NAMALWA (cell line): ENCODE results near the gene ATP5MC3.

Experiments
- DNase-seq: peaks from one replicate; pipeline ENCODE4 v3.0.0-alpha.2; 2015; ENCODE audit warnings: low spot score

Gene ATP5MC3

DNA sequence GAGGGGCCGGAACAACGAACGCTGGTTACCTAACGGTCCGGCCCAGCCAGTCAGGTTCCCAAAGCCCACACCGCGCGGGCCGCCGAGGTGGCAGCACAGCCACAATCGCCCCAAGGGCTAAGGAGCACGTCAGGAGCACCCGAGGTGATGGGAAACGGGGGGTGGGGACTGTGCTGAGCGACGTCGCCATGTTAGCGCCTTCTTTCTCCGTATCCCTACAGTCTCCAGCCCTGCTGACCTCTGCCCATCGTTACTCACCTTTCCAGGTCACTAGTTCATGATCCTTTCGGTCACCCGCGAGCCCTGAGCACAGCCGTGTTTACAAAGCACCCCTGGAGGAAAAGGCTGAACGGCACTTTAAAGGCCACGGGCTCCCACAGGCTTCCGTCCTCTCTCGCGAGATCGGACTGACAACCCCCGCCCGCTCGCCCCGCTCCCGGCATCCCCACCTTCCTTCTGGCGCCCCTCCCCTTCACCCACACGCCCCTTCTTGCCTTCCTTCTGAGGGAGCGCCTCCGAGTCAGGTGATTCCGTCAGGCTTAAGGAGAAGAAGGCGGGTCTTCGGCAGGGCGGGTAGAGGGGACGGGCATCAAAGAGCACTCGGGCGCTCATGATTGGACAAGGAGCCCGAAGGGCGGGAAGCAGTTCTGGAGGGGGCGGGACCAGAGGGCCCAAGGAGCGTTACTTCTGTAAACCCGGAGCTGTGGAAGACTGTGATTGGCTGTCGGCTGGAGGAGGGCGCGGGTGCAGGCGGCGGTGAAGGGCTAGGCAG lies 13.5 kb downstream of the ATP5MC3 start, which contains the start of gene ATF2:
Gene ATF2 (minus strand): TSS at position 412 of the 772 bp plus-strand sequence. CDS start 31,760 bp downstream, outside the sequence.
- DNase-seq: peak; percentile 100

DNA sequence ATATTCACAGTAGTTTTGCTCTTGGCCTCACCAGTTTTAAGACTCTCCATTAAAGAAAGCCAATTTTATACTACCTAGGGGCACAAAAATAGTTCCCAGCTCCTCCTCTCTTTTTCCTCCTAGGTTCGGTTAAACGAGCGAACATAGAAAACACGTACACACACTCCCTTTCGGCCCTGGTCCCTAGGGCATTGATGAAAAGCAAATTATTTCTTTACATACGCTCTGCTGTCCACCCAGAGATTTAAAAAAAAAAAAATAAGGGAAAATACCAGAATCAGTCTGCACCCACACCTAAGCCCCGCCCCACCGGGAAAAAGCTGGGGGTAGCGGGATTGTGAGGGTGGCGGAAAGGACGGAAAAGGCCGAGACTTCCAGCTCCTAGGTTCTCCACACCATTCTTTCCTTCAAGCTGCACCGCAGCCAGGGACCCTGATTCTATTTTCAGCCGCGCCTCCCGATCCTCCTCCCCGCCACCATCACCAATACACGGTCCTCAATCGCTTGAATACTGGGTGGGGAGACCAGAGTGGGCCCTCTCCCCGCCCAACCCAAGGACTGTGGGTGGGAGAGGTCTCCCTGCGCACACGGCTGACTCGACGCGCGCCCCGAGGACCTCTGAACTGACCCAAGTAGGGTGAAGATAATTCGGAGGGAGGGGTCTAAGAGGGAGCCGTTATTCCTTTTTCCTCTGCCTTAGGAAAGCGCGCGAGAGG lies 14.3 kb downstream of the ATP5MC3 start:
- DNase-seq: peak; percentile 40

DNA sequence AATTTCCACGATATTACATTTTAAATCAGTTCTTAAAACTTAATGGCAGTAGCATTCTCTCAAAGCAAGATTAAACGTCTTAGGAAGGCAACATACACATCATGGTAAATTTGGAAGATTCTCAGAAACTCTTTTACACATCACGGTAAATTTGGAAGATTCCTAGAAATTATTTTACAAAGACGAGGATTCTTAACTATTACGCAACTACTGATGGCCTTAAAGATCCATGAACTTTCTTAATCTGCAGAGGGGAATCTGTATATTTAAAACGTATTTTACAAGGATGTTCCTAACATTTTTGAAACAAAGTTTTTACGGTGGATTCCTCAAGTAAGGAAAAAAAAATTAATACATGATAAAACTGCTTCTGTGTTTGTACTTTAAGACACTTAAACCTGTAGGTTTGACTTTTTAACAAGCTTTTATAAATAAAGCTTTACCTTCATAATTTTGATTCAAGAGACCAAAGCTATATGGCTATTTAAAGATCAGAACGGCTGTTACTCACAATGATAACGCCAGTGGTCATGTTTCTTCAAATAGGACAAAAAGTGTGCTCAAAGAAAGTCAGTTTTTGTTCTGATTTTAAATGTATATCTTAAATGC lies 15.2 kb downstream of the ATP5MC3 start:
- peak; percentile 21 for DNase-seq

DNA sequence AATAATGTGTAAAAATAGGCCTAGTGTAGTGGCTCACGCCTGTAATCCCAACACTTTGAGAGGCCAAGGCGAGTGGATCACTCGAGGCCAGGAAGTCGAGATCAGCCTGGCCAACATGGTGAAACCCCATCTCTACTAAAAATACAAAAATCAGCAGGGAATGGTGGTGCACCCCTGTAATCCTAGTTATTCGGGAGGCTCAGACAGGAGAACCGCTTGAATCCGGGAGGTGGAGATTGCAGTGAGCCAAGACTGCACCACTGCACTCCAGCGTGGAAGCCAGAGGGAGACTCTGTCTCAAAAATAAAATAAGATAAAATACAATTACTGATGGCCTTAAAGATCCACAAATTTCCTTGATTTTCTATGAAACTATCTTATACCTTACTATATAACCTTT lies 17.3 kb downstream of the ATP5MC3 start:
- no peak for DNase-seq

DNA sequence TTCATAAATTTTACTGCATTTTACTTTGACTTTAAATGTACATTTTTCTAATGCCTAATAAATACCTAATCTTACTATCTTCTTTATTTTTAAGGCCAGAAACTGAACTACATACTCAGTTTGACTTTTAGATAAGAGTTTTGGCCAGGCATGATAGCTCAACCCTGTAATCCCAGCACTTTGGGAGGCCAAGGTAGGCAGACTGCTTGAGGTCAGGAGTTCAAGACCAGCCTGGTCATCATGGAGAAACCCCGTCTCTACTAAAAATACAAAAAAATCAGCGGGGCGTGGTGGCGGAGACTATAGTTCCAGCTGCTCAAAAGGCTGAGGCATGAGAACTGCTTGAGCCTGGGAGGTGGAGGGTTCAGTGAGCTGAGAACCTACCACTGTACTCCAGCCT lies 22.6 kb downstream of the ATP5MC3 start:
- DNase-seq: no peak

DNA sequence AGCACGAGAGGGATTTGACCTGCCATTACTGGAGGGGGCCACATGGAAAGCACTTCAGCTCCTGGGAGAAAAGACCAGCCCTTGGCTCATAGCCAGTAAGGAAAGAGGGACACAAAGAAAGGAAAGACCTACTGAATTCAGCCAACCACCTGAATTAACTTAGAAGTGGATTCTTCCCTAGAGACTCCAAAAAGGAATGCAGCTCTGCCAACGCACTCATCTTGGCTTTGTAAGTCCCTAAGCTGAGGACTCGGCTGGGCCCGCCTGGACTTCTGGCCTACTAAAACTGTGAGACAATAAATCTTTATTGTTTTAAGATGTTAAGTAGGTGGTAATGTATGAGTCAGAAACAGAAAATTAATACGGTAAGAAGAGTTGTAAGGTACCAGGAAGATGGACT lies 25.0 kb downstream of the ATP5MC3 start:
- no peak for DNase-seq

DNA sequence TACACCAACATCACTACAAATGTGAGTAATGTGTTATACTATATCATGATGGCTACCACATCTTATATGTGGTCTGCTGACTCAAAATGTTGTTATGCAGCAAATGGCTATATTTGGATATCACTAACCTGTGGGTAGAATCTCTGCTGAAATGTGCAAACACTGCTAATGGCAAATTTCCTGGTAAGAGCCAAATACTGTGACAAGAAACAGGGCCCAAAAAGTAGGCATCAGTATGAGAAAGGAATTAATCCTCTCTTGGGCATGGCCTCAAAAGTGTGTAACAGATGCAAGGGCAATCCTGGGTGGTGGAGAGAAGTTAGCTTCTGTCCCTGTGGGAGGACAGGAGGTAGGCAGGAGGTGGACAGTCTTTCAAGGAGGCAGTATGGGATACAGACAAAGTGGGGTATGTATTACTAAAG lies 26.8 kb downstream of the ATP5MC3 start:
- no peak for DNase-seq

DNA sequence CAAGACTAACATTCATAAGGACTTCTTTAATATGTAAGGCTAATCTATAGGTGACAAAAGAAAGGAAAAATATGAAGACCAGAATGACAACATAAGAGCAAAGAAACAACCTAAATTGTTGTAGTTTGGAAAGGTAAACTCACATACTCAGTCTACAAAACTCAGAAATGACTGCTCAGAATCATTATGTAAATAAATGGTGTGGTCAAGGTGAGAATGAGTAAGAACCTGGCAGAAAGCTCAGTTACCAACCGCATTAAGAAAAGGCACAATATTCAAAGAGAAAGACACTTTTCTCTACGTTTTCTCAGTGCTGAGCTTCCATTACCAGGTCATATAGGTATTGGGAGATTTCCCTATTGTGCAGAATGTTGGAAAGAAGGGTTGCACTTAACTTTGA lies 29.3 kb downstream of the ATP5MC3 start:
- no peak for DNase-seq

DNA sequence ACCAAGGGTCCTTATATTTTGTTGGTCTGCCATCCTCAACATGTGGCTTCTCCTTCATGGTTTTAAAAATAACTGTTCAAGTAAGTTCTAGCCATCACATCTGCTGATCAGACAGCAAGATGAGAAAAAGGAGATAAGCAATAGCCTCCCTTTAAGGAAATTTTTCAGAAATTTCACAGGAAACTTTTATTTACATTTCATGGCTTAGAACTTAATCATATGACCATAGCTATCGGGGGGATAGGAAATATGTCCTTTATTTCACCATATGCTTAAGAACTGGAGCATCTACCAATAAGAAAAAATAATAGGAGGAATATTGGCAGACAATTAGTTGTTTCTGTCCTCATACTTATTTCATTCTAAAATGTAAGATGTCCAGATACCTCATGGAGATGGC lies 29.7 kb downstream of the ATP5MC3 start:
- no peak for DNase-seq

DNA sequence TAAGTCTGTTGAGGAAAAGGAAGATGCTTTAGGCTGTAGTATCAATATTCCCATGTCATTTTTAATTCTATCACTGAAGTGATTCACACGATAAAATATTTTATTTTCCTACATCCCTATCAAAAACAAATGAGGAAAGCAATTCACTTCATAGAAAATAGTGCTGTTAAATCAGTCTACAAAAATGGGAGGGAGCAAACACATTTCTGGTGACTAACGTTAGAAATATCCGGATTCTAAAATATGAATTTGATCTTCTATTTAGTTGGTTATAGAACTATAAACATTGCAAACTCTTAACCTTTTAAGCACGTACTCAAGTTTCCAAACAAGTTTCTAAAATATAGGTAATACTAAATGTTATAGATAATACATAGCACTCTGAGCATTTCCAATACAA lies 34.3 kb downstream of the ATP5MC3 start:
- no peak for DNase-seq

DNA sequence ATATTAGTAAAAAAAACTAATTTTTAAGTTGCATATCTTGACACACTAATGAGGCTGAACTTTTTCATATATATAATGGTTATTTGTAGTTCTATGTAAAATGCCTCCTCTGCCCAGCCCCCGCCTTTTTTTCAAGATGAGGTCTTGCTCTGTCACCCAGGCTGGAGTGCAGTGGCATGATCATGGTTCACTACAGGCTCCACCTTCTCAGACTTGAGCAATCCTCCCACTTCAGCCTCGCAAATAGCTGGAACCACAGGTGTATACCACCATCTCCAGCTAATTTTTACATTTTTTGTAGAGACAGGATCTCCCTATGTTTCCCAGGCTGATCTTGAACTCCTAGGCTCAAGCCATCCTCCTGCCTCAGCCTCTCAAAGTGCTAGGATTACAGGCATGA lies 37.8 kb downstream of the ATP5MC3 start:
- DNase-seq: no peak

DNA sequence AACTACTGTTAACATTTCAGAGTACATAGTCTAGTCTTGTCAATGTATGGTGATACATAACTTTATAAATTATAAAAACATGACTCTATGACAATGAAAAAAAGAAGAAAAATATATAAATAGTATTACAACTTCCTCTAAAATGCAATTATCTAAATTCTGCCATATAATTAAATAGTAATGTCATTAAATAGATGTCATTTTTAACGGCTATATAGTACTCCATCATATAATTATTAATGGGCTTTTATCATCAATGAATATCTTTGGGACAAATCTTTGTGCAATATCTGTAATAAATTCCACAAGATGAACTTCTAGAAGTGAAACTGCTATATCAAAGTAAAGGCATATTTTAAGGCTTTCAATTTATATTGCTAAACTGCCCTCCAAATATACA lies 38.3 kb downstream of the ATP5MC3 start:
- no peak for DNase-seq

DNA sequence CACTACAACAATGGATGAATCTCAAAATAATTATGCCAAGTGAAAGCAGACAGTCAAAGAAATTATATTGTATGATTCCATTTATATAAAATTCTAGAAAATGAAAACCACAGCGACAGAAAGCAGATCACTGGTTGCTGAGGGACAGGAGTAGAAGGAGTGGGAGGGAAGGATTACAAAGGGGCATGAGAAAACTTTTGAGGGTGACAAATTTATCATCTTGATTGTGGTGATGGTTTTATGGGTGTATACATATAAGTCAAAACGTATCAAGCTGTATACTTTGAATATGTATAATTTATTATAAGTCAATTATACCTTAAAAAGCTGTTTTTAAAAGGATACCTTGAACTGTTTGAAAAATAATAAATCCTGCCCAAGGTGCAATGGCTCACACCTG lies 41.2 kb downstream of the ATP5MC3 start:
- no peak for DNase-seq

DNA sequence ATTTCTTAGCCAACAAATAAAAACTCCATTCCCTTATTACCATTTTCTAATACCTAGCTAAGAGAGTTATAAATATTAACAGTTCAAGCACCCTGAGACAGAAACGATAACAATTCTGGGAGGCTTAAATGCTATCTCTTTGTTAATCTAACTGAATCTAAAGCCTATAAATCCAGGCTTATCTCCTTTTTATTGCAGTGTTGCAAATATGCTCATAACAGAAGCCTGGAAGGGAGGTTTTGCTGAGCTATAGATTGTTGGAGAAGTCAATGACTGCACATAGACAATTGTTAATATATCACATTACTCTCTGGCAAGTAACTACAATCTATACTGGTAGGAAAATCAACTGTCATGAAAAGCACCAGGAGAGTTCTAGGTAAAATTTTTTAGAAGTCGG lies 43.7 kb downstream of the ATP5MC3 start:
- no peak for DNase-seq

DNA sequence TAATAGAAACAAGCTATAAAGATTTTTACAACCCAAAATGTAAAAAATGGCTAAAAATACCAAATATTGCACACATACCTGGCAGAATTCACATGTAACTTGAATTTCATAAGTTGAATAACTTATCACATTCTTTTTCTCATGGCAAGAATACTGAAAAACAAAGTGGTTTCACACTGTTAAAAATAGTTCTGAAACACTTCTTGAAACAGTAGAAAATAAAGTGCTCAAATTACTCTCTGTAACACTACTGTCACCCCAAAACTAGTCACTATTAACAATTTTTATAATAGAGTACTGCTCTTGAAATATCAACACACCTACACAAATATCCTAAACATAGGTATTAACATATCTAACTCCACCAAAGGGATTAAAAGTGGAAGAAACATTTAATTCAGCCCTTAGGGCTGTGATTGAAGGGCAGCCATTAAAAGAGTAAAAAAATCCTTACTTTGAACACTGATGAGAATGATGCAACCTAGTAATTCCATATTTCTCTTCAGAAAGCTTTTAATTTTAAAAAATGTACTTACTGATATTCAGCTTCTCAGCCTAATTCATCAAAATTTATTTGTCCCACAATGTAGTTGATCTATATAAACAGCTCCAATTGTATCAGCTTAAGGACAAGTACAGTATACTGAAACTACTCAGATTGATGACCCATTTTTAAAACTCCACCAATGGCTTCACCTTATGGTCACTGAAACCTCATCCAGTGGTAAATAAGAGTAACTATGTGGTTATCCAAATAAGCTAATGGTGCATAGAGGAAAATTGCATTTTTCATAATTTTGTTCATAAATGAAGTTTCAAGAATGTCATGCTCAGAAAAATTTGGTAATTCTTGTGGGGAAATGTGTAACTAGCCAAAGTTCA lies 44.9 kb downstream of the ATP5MC3 start:
- DNase-seq: no peak

DNA sequence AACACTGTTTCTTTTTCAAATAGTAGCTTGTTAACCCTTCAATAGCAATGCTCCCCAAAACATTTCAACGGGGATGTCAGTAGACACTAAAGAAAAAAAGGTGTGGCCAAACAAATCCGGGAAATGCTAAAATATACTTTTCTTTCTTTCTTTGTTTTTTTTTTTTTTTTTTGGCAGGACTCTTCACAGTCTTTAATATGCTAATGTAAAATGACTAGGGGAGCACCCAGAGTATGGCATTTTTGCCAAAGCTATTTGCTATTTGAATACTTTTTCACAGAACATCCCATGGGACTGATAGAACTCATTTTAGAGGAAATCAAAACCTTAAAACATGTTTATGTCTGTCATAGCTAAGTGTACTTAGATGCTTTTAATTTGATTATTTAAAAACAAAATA lies 45.6 kb downstream of the ATP5MC3 start:
- no peak for DNase-seq

DNA sequence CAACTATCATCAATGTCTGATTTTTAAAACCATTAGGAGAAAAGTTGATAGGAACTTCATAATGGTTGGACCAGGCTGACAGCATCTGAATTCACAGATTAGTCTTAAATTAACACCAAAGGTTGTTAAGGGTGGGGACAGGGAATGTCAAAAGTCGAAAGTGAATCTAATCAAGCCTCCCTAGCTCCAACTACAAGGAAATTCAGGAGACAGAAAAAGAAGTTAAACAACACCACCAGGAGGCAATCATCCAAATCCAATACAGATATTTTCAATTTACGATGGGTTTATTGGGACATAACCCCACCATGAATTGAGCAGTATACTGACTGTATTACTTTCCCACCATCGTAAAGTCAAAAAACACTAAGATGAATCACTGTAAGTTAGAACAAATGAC lies 46.3 kb downstream of the ATP5MC3 start:
- DNase-seq: no peak

DNA sequence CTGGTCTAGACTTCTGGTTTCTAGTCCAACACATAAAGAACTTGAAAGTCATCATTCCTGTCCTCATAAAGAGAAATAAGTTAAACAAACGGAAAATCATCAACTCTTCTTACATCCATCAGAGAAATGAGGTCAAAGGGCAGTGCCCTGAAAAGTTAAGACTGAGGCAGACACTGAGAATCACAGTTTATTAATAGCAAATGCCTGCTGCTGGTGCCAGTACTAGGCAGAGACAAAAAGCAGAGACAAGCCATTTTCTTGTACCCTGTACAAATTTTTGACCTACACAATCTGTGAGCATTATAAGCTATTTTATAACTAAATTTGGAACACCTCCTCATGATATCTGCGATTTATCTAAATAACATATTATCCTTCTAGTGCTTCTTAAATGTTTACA lies 50.3 kb downstream of the ATP5MC3 start:
- DNase-seq: no peak

DNA sequence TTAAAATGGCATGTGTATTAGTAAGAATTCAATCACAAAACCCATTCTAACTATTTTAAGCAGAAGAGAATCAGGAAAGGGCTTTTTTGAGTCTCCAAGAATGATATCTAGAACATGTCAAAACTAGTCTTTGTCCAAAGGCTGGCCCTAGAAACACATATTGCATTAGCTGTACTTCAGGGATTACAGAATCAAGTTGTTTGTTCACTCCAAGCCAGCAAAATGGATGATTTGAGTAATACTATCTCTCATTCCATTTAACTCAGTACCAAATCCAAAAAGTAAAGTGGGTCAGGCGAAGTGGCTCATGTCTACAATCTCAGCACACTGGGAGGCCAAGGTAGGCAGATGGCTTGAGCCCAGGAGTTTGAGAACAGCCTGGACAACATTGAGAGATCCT lies 54.8 kb downstream of the ATP5MC3 start:
- DNase-seq: no peak
